Measurements from ENCODE around the gene FAM50B.
"Not testable (repeated sequence)": the region's sequence is repeated elsewhere in the genome, so short reads cannot be mapped to it uniquely, and the experiment has no call there.

The FAM50B gene

GRCh38 chr6:3850451-3851203 is 1.5 kb downstream of the FAM50B start:
- DNase-seq = peak in 1 of 2 donors; percentile 34

GRCh38 chr6:3851839-3852238 is 2.7 kb downstream of the FAM50B start:
- no peak for DNase-seq

- no peak for DNase-seq
These were observed 3.2 kb downstream of the FAM50B start for GRCh38 chr6:3852391-3852790.

GRCh38 chr6:3855866-3856265 is 6.7 kb downstream of the FAM50B start:
- DNase-seq = no peak

- DNase-seq = no peak
These were observed 7.4 kb downstream of the FAM50B start for GRCh38 chr6:3856576-3856975.

- no peak for DNase-seq
These were observed 8.6 kb downstream of the FAM50B start for GRCh38 chr6:3857468-3858456.

GRCh38 chr6:3859878-3860552 is 10.8 kb downstream of the FAM50B start:
- no peak for DNase-seq

- no peak for DNase-seq
These were observed 12.3 kb downstream of the FAM50B start for GRCh38 chr6:3861424-3861823.

- DNase-seq = no peak
These were observed 12.9 kb downstream of the FAM50B start for GRCh38 chr6:3862038-3862437.

GRCh38 chr6:3863322-3863721 is 14.1 kb downstream of the FAM50B start:
- not testable (repeated sequence) for DNase-seq

GRCh38 chr6:3865463-3865862 is 16.3 kb downstream of the FAM50B start:
- no peak for DNase-seq

- DNase-seq = no peak
These were observed 18.7 kb downstream of the FAM50B start for GRCh38 chr6:3867641-3868502.

GRCh38 chr6:3868544-3868943 is 19.4 kb downstream of the FAM50B start:
- DNase-seq = no peak

- DNase-seq = no peak
These were observed 20.1 kb downstream of the FAM50B start for GRCh38 chr6:3869284-3869631.

GRCh38 chr6:3869632-3870527 is 20.7 kb downstream of the FAM50B start:
- peak in 1 of 2 donors; percentile 22 for DNase-seq

GRCh38 chr6:3870528-3870925 is 21.4 kb downstream of the FAM50B start:
- no peak for DNase-seq

- no peak for DNase-seq
These were observed 22.3 kb downstream of the FAM50B start for GRCh38 chr6:3871515-3871914.

GRCh38 chr6:3871939-3872338 is 22.8 kb downstream of the FAM50B start:
- no peak for DNase-seq

GRCh38 chr6:3872370-3872854 is 23.2 kb downstream of the FAM50B start:
- DNase-seq = no peak

GRCh38 chr6:3873051-3873450 is 23.9 kb downstream of the FAM50B start:
- DNase-seq = no peak

GRCh38 chr6:3874069-3874468 is 24.9 kb downstream of the FAM50B start:
- no peak for DNase-seq

Measured in CD4-positive, alpha-beta T cell treated with Interferon alpha-2 for 1 hour (primary cell).